NOMO-1 (cell line): ENCODE data around the gene MYO18A.

Experiments used
- DNase-seq, 2 experiments: peaks; one replicate each; lab custom pipeline; 2025; ENCODE audit not compliant: unreplicated experiment in 2 of 2; lab: John Stamatoyannopoulos, UW

The MYO18A gene

GRCh38 chr17:29039764-29040598, 140.2 kb downstream of the MYO18A start:
- no peak for DNase-seq

GRCh38 chr17:29038085-29038795, 142.0 kb downstream of the MYO18A start:
- DNase-seq: no peak

DNA sequence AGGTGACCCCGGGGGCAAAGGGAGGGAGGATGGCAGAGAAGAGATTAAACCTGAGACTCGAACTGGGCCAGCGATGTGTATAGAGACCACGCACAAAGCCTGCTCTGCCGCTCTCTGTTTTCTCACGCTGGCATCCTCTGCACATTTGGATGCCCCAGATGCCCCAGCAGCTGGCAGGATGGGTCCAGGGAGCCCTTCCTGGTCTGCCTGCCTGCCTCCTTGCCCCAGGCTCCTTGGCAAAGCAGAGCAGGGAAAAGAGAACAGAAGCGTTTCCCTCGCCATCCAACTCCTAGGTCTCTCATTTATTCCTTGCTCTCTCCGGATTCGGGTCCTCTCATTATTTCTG, 142.5 kb downstream of the MYO18A start:
- no peak for DNase-seq

DNA sequence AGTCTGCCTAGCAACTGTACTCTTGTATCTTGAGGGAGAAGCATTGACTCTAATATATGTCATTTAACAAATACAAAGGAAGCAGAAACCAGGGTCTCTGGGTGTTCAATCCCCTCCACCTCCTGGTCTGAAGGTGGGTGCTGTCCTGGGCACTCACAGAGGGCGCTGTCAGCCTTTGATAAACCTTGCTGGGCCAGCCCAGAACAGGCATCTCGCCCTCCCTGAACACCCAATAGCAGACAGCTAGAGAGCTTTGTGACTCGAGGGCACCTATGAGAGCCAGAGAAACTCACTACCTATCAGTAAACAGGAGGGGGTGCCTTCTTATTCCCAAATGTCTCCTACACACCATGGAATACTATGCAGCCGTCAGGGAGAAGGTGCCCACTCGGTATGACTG, 143.6 kb downstream of the MYO18A start:
- no peak for DNase-seq

DNA sequence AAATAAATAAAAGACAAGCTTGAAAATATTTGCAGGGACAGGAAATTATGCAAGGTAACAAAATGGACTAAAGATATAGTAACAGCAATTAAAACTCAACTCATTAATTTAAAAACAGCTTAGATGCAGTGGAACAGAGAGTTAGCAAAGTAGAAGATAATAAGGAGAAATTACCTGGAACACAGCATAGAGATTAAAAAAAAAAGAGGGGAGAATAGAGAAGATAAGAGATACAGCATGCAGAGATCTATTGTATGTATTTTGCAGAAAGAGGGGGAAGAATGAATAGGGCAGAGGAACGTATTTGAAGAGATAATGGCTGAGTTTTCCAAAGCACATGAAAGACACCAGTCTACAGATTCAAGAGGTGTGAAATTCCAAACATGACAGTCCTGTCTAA, 145.7 kb downstream of the MYO18A start:
- DNase-seq: no peak

GRCh38 chr17:29032857-29033197, 147.4 kb downstream of the MYO18A start:
- DNase-seq: no peak

- DNase-seq: no peak
Measured at GRCh38 chr17:29032013-29032856, 148.0 kb downstream of the MYO18A start.

DNA sequence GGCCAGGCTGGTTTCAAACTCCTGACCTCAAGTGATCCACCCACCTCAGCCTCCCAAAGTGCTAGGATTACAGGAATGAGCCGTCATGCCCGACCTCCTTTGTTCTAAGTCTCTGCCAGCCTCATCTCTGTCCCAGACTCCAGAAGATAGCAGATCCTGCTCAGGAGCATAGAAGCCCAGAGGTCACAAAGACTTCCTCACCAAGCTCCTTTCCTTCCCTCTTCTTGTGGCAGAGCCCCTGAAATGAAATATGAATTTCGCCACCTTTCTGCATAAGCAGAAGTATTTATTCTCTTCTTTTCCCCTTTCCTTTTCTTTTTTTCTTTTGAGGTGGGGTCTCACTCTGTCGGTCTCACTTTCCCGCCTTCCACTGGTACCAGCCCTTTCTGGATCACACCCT, 148.7 kb downstream of the MYO18A start:
- peak; percentile 31 to 46 for DNase-seq

DNA sequence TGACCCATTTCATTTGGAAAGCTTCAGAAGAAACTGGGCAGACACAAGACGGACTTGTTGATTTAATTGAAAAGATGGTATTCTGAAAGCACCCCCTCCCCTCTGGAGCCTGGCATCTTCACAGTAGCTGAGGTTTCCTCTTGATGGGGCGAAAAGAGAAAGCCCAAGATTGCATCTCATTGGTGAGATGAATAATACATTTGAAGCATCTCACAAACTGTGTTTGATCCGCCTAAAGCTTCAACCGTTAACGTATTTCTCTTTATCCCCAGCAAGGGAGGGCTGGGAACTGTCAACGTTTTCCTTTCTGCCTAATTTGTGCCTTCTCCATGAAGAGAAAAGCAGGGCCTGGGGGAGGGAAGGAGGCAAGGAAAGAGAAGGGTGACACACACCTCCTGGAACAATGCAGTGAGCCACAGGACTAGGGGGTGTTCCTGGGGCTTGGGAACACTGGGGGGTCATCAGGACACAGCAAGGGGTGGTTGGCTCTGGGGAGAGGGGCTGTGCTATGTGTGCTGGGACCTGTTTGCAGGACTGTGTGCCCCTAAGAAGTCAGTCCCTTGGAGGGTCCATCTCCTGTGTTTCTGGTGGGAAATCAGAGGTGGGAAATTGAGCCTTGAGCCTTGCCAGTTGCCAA, 155.8 kb downstream of the MYO18A start:
- DNase-seq: no peak

GRCh38 chr17:29022074-29022473, 158.1 kb downstream of the MYO18A start:
- DNase-seq: no peak

DNA sequence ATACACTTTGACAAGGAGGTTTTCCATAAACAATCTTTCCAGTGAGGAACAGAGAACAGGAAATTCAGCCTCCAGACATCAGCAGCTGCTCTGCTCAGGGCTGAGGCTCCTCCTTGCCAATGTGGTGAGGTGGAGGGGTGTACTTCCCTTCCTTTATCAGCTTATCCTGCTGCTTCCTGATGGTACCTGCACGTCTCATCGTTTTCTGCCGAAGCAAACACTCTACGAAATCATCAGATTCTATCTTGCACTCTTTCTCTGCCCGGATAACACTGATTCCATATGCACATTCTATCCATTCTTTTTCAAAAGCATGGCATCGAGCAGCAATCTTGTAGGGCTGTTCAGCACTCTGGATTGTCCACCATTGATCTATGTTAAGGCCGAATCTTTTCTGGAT, 159.0 kb downstream of the MYO18A start:
- DNase-seq: no peak
